Thoracic aorta (tissue), 2 donors: ENCODE data around the gene RSPO1. TPM values are rescaled to one million over a fixed set of nuclear protein-coding genes. Genes with fewer than 3 reads are reported as not detected.
"Not testable (repeated sequence)": the region's sequence is repeated elsewhere in the genome, so short reads cannot be mapped to it uniquely, and the experiment has no call there.

Experiments
- ATAC-seq: fragments of 150-250 bp; one replicate; pipeline ENCODE4 v1.8.0; 2017; ENCODE audit warnings: low read depth; ENCODE audit not compliant: insufficient number of reproducible peaks, low FRiP score
- DNase-seq: peaks from one replicate; pipeline ENCODE4 v3.0.0-alpha.2; 2020; ENCODE audit warnings: low spot score
- H3K27ac ChIP-seq, 2 donors: fragments of 200-600 bp; sonication (generic); 1 replicate in 1 of 2; 2 replicates in 1 of 2; pipeline ENCODE4 v1.5.1; 2016; ENCODE audit warnings: mild to moderate bottlenecking in 2 of 2, moderate library complexity in 2 of 2
- H3K27me3 ChIP-seq: fragments of 200-600 bp; sonication (generic); replicated peaks from 2 replicates; pipeline ENCODE4 v1.6.0; 2016; ENCODE audit warnings: mild to moderate bottlenecking; ENCODE audit not compliant: insufficient read depth
- H3K36me3 ChIP-seq: fragments of 200-600 bp; sonication (generic); one replicate; pipeline ENCODE4 v1.5.1; 2016
- H3K4me1 ChIP-seq, 2 donors: fragments of 200-600 bp; sonication (generic); 1 replicate in 1 of 2; 2 replicates in 1 of 2; pipeline versions ENCODE4 v1.5.1 to v1.6.0; 2016; ENCODE audit warnings: low read depth in 2 of 2, mild to moderate bottlenecking in 1 of 2; ENCODE audit not compliant: control insufficient read depth in 1 of 2
- H3K4me3 ChIP-seq: fragments of 200-600 bp; sonication (generic); 2 replicates; pipeline ENCODE4 v1.5.1; 2016; ENCODE audit warnings: mild to moderate bottlenecking
- H3K9me3 ChIP-seq: fragments of 200-600 bp; sonication (generic); 2 replicates; pipeline ENCODE4 v1.5.1; 2016
- CTCF ChIP-seq: fragments of 200-600 bp; sonication (generic); IDR thresholded peaks from one replicate; pipeline ENCODE4 v1.5.1; 2019; ENCODE audit warnings: antibody characterized with exemption
- total RNA-seq, 2 donors: library from RNA; depleted of rRNA; stranded (reverse); fragments of >200 nt; gene quantifications; one replicate each; pipeline versions ENCODE4 v1.1.0 to v1.2.3, GENCODE V29; 2016

RSPO1 gene, protein sequence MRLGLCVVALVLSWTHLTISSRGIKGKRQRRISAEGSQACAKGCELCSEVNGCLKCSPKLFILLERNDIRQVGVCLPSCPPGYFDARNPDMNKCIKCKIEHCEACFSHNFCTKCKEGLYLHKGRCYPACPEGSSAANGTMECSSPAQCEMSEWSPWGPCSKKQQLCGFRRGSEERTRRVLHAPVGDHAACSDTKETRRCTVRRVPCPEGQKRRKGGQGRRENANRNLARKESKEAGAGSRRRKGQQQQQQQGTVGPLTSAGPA
- under 1 TPM; 0.42 to 0.95 TPM for total RNA-seq

- Histone ChIP-seq H3K4me1 (peaks cover 9% of the 10 kb centered on the region in 2 donors), H3K9me3 (no peaks in the 10 kb centered on the region), H3K27ac (no peak within 1 kb of the TSS), H3K4me3 (peak within 1 kb of the TSS; percentile 53), H3K27me3 (peaks cover 8% of the 10 kb centered on the region), H3K36me3 (no peaks in the 10 kb centered on the region)
- DNase-seq (no peak), ATAC-seq (no peak)
- no peak for TF ChIP-seq CTCF
These were observed at the start of gene RSPO1 for GRCh38 chr1:37634244-37634991. TSS of gene RSPO1 (minus strand) at chr1:37634892. CDS start at chr1:37629661, 5,231 bp downstream.

- H3K4me3 ChIP-seq, H3K27ac ChIP-seq, H3K9me3 ChIP-seq, H3K4me1 ChIP-seq, H3K27me3 ChIP-seq, ATAC-seq, DNase-seq: not testable (repeated sequence)
- H3K36me3 ChIP-seq, result peaks cover 21% of the 10 kb centered on the region
These were observed 49.5 kb upstream of the RSPO1 start for GRCh38 chr1:37684182-37684581.

- ATAC-seq (peak; percentile 47), DNase-seq (peak; percentile 18)
- Histone ChIP-seq H3K4me3 (no peak overlapping the region), H3K36me3 (peaks cover 21% of the 10 kb centered on the region), H3K27me3 (no peaks in the 10 kb centered on the region), H3K9me3 (no peaks in the 10 kb centered on the region), H3K4me1 (no peaks in the 10 kb centered on the region), H3K27ac (peak overlapping the region in 1 of 2 donors; percentile 65)
- peak; percentile 95 for TF ChIP-seq CTCF
These were observed 47.8 kb upstream of the RSPO1 start for GRCh38 chr1:37682334-37682987.

DNA sequence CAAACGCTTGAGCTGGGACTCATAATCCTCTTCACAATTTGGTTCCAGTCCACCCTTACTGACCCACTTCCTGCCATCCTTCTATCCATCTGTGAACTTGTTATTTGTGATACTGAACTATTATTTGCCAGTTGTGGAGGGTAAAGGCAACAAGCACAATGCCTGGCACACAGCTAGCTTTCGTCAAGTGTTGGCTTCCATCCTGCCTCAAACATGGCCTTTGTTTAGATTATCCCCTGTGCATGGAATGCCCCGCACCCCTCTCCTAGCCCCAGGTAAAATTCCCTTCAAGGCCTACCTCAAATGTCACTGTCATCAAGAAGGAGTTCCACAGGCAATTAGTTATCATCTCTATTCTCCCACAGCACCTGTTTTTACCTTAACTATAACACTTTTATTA, 46.2 kb upstream of the RSPO1 start:
- DNase-seq, result no peak
- ATAC-seq, result no peak
- TF ChIP-seq CTCF, result no peak
- Histone ChIP-seq H3K4me3 (no peak overlapping the region), H3K36me3 (peaks cover 15% of the 10 kb centered on the region), H3K27ac (no peak overlapping the region), H3K27me3 (no peaks in the 10 kb centered on the region), H3K9me3 (no peaks in the 10 kb centered on the region), H3K4me1 (no peaks in the 10 kb centered on the region)

DNA sequence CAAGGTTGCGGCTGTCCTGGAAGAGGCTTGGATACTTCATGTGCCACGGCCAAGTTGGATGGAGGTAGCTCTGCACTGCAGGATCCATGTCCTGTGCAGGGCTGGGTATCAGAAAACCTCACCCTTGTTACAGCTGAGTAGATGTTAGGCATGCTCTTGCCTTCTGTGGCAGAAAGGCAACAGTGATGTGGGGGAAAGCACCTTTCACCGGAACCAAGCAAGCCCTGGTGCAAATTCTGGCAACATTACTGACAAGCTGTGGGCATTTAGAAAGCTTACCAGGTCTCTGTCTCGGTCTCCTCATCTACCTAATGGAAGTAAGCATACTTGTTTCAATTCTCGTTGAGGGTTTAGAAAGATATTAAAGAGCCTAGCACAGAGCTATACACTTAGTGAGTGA, 43.1 kb upstream of the RSPO1 start:
- H3K9me3 ChIP-seq, result no peaks in the 10 kb centered on the region
- peaks cover 7% of the 10 kb centered on the region for H3K36me3 ChIP-seq
- no peaks in the 10 kb centered on the region for H3K27me3 ChIP-seq
- H3K4me1 ChIP-seq, result no peaks in the 10 kb centered on the region
- TF ChIP-seq CTCF, result no peak
- DNase-seq (no peak), ATAC-seq (no peak)
- H3K27ac ChIP-seq, result no peak overlapping the region
- H3K4me3 ChIP-seq, result no peak overlapping the region
